SK-N-MC (cell line): Measurements from ENCODE around the gene KRABD2.

Experiments
- EZH2 ChIP-seq: fragments of 200-600 bp; sonication (generic); IDR thresholded peaks from one replicate; pipeline ENCODE4 v1.6.1; 2017; ENCODE audit warnings: antibody characterized with exemption
- FOXP2 ChIP-seq: optimal IDR thresholded peaks from 2 replicates; pipeline ENCODE3; 2011; ENCODE audit warnings: mild to moderate bottlenecking, moderate library complexity; ENCODE audit not compliant: insufficient read depth; ENCODE audit errors: extremely low read length, control extremely low read depth
- POLR2AphosphoS5 ChIP-seq: IDR thresholded peaks from 2 replicates; pipeline ENCODE4 v1.6.1; 2012; ENCODE audit warnings: mild to moderate bottlenecking, low read depth, low read length, borderline replicate concordance

DNA sequence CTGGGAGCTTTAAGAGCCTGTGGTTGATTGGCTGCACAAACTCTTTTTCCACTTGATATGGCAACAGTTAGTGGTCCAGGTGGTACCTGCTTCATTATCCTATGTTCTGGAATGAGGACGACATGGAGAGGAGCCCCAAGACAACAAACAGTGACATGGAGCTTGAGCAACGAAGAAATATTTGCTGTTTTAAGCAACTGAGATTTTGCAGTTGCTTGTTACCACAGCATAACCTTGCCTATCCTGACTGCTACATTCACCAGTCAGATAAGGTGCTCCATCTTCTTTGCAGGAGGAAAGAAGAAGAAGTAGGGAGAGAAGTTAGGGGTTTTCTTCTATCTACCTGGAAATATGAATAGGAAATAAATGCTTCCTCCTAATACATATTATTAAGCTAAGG is 44.4 kb downstream of the KRABD2 start:
- TF ChIP-seq FOXP2 = no peak
- no peak for TF ChIP-seq EZH2
- TF ChIP-seq POLR2AphosphoS5 = no peak
